GM12878 (cell line): Measurements from ENCODE around the gene ZNF431. TPM values are rescaled to one million over a fixed set of nuclear protein-coding genes. Genes with fewer than 3 reads are reported as not detected.

Experiments used
- ATAC-seq: fragments of 200-7000 bp; cut with Tn5 transposase; 3 replicates; pipeline ENCODE4 v1.9.1; 2020; ENCODE audit warnings: mild to moderate bottlenecking, moderate library complexity
- BruUV-seq: library from RNA; stranded (reverse); fragments of 400-500 nt; replicated peaks from 2 replicates; lab custom pipeline; 2021; lab: Mats Ljungman, UMichigan
- CTCF ChIA-PET: fragments of 300-600 bp; sonication (Branson Sonifier 250); formaldehyde crosslinking; extraction: SDS; loops from one replicate; lab custom pipeline; 2021; ENCODE audit warnings: inconsistent platforms; lab: Yijun Ruan, JAX
- POLR2A ChIA-PET: fragments of 350-600 bp; formaldehyde crosslinking; extraction: SDS; loops from one replicate; lab custom pipeline; 2021; ENCODE audit warnings: inconsistent platforms; lab: Charles Lee
- RAD21 ChIA-PET: fragments of 300-600 bp; sonication (Branson Sonifier 250); formaldehyde crosslinking; loops from one replicate; lab custom pipeline; 2023; ENCODE audit warnings: antibody characterized with exemption; ENCODE audit not compliant: unreplicated experiment; lab: Charles Lee
- SMC1A ChIA-PET: fragments of 300-600 bp; sonication (Branson Sonifier 250); formaldehyde crosslinking; loops from one replicate; lab custom pipeline; 2023; ENCODE audit not compliant: unreplicated experiment, uncharacterized antibody; lab: Charles Lee
- DNase-seq: peaks from one replicate; pipeline ENCODE4 v3.0.0-alpha.2; 2011; ENCODE audit warnings: low read depth, low spot score
- FAIRE-seq: peaks from 3 replicates; lab custom pipeline; 2011; peaks lifted over from hg19 to GRCh38; lab: Jason Lieb, UNC
- H2AFZ ChIP-seq: 2 replicates; pipeline ENCODE4 v1.6.0; 2011; ENCODE audit warnings: low read depth, low read length, control low read depth; ENCODE audit not compliant: control insufficient read depth
- H3K27ac ChIP-seq: 2 replicates; pipeline ENCODE4 v1.5.1; 2011; ENCODE audit warnings: control low read depth; ENCODE audit not compliant: control insufficient read depth, insufficient read depth
- H3K27me3 ChIP-seq, 2 experiments: replicated peaks in 1 of 2; 2 replicates each; pipeline versions ENCODE4 v1.6.0 to v1.6.1; 2011; ENCODE audit warnings: low read length in 1 of 2; ENCODE audit not compliant: control insufficient read depth in 2 of 2, insufficient read depth in 2 of 2
- H3K36me3 ChIP-seq, 2 experiments: 2 replicates each; pipeline ENCODE4 v1.5.1; 2011; ENCODE audit warnings: low read length in 1 of 2; ENCODE audit not compliant: control insufficient read depth in 2 of 2, insufficient read depth in 2 of 2
- H3K4me1 ChIP-seq: 2 replicates; pipeline ENCODE4 v1.6.1; 2011; ENCODE audit warnings: mild to moderate bottlenecking, low read length, moderate library complexity, mixed read lengths; ENCODE audit not compliant: control insufficient read depth, insufficient read depth
- H3K4me2 ChIP-seq: 2 replicates; pipeline ENCODE4 v1.6.0; 2011; ENCODE audit warnings: control low read depth; ENCODE audit not compliant: control insufficient read depth, insufficient read depth
- H3K4me3 ChIP-seq: fragments of 200-600 bp; sonication (generic); 2 replicates; pipeline ENCODE4 v1.5.1; 2016
- H3K79me2 ChIP-seq: 2 replicates; pipeline ENCODE4 v1.6.0; 2011; ENCODE audit warnings: low read length; ENCODE audit not compliant: control insufficient read depth, insufficient read depth
- H3K9ac ChIP-seq: 2 replicates; pipeline ENCODE4 v1.8.0; 2011; ENCODE audit warnings: low read length, control low read depth, mixed read lengths; ENCODE audit not compliant: control insufficient read depth, insufficient read depth
- H3K9me3 ChIP-seq: replicated peaks from 3 replicates; pipeline ENCODE4 v1.5.1; 2011; ENCODE audit warnings: mild to moderate bottlenecking, low read length; ENCODE audit not compliant: control insufficient read depth, insufficient read depth
- H4K20me1 ChIP-seq: 2 replicates; pipeline ENCODE4 v1.6.0; 2011; ENCODE audit not compliant: control insufficient read depth, insufficient read depth
- BRCA1 ChIP-seq: IDR thresholded peaks from 2 replicates; pipeline ENCODE4 v1.6.1; 2011; ENCODE audit warnings: low read depth, low read length, improper control_type of control experiment
- CUX1 ChIP-seq: IDR thresholded peaks from 2 replicates; pipeline ENCODE4 v1.6.1; 2012; ENCODE audit warnings: improper control_type of control experiment, low read depth, low read length; ENCODE audit not compliant: insufficient replicate concordance
- ELK1 ChIP-seq: IDR thresholded peaks from 2 replicates; pipeline ENCODE4 v1.6.1; 2012; ENCODE audit warnings: low read depth, low read length, improper control_type of control experiment
- IKZF1 ChIP-seq: fragments of 450-650 bp; conservative IDR thresholded peaks from 2 replicates; pipeline ENCODE4 v1.6.1; 2017; ENCODE audit warnings: antibody characterized with exemption, mild to moderate bottlenecking
- MXI1 ChIP-seq: fragments of 150-350 bp; IDR thresholded peaks from 2 replicates; pipeline ENCODE4 v1.6.1; 2011; ENCODE audit warnings: low read depth, mild to moderate bottlenecking, inconsistent platforms, low read length, improper control_type of control experiment
- NR2C2 ChIP-seq: IDR thresholded peaks from 2 replicates; pipeline ENCODE4 v1.6.1; 2011; ENCODE audit warnings: borderline replicate concordance, low read depth; ENCODE audit not compliant: control insufficient read depth, insufficient read length
- PAX5 ChIP-seq: IDR thresholded peaks from 2 replicates; pipeline ENCODE4 v1.6.1; 2011; ENCODE audit warnings: low read depth, low read length, borderline replicate concordance
- SP1 ChIP-seq: IDR thresholded peaks from one replicate; pipeline ENCODE4 v1.6.1; 2011; ENCODE audit warnings: low read depth, low read length
- TARDBP ChIP-seq: IDR thresholded peaks from 2 replicates; pipeline ENCODE4 v1.6.1; 2016; ENCODE audit warnings: borderline replicate concordance
- WGBS: methylation state at CpG from one replicate; pipeline ENCODE4 v1.1.6; 2016; ENCODE audit warnings: low lambda C conversion rate; ENCODE audit not compliant: insufficient replicate concordance, insufficient coverage; ENCODE audit errors: missing lambda C conversion rate; 5-methylcytosine and 5-hydroxymethylcytosine counted together
- in situ Hi-C: fragments of 300-500 bp; cut with MboI; formaldehyde crosslinking; loops from 9 replicates; pipeline ENCODE4 v1.14.3; 2018; ENCODE audit warnings: mixed read lengths
- intact Hi-C: fragments of 100-400 bp; cut with micrococcal nuclease; formaldehyde crosslinking; loops from one replicate; pipeline ENCODE4 v1.14.2; 2022; ENCODE audit not compliant: unreplicated experiment
- polyA plus RNA-seq, 11 experiments: library from polyadenylated mRNA; depleted of rRNA in 4 of 11; unstranded in 6 of 11; stranded (reverse) in 5 of 11; fragments of >200 nt; fragmentation: Nextera tagmentation in 4 of 11; fragmentation: Illumina TruSeq in 1 of 11; extraction: Ambion mirVana in 4 of 11; extraction: Trizol in 1 of 11; gene quantifications; 1 replicate in 1 of 11; 2 replicates in 10 of 11; pipeline versions ENCODE4 v1.2.1 to v1.2.3, GENCODE V29; 2011 to 2016; ENCODE audit warnings: inconsistent platforms in 2 of 11, missing spikeins in 2 of 11, low read depth in 1 of 11
- small RNA-seq: library from RNA; depleted of rRNA; stranded (forward); fragments of <200 nt; gene quantifications from one replicate; pipeline ENCODE3, GENCODE V24; 2014
- total RNA-seq, 4 experiments: library from RNA; depleted of rRNA in 3 of 4; stranded (reverse); fragments of >200 nt in 3 of 4; fragmentation: Illumina TruSeq in 1 of 4; extraction: Trizol in 1 of 4; gene quantifications; 2 replicates each; pipeline versions ENCODE4 v1.2.1 to v1.2.3, GENCODE V29; 2013 to 2021

ZNF431 gene
- total and polyA plus RNA-seq, 10 of the 15 experiments (the other 5 are each of a cell fraction or from before 2014, with no cell fraction given) = 2.5 to 18.7 (median 10.0) TPM

GRCh38 chr19:21238670-21239069 is 96.8 kb downstream of the ZNF431 start:
- ChIA-PET RAD21 (no interaction called here), POLR2A (no interaction called here)
- TF ChIP-seq SP1 (no peak), NR2C2 (no peak), IKZF1 (no peak), CUX1 (no peak), ELK1 (no peak), MXI1 (no peak), BRCA1 (no peak), TARDBP (no peak), PAX5 (no peak)

More at GRCh38 chr19:21238670-21239069, 96.8 kb downstream of the ZNF431 start:
- Histone ChIP-seq H3K9ac (no peak overlapping the region), H3K4me2 (no peak overlapping the region), H3K36me3 (no peaks in the 10 kb centered on the region), H3K27ac (no peak overlapping the region), H4K20me1 (no peaks in the 10 kb centered on the region), H3K4me3 (no peak overlapping the region), H3K9me3 (no peaks in the 10 kb centered on the region; the same call in 2 of the 3 replicates), H3K4me1 (no peaks in the 10 kb centered on the region), H3K79me2 (no peaks in the 10 kb centered on the region), H3K27me3 (no peaks in the 10 kb centered on the region), H2AFZ (no peak overlapping the region)
- intact Hi-C loops = no loop called here
- CTCF ChIA-PET = no interaction called here
- no peak for FAIRE-seq
- no peak for DNase-seq
- 25% methylated on average over 2 of the region's 2 CpGs for WGBS
- SMC1A ChIA-PET = no interaction called here
- in situ Hi-C loops = no loop called here
- no peak for ATAC-seq
- no TSS peak for BruUV-seq

Small RNA genes lying within 50 kb of the gene (small RNA-seq; reads per million reads assigned to genes)
- gene RNA5SP469 = 0.27 reads per million

Other genes with a start within 250 kb of the ZNF431 start
- 23.9 and 25.2 TPM in 2 replicates for gene ZNF85, start 218.8 kb upstream of the ZNF431 start, total RNA-seq (2014; rRNA removed)
- gene ZNF85, start 218.8 kb upstream of the ZNF431 start, total RNA-seq (2014; rRNA removed; fragmentation: Illumina TruSeq; extraction: Trizol) = 23.5 and 25.5 TPM in 2 replicates
- gene ZNF85, start 218.8 kb upstream of the ZNF431 start, total RNA-seq (2021) = 12.6 and 17.0 TPM in 2 replicates
- 19.8 and 26.2 TPM in 2 replicates for gene ZNF85, start 218.8 kb upstream of the ZNF431 start, polyA plus RNA-seq (2011; rRNA removed)
- gene ZNF85, start 218.8 kb upstream of the ZNF431 start, polyA plus RNA-seq (2014; fragmentation: Illumina TruSeq; extraction: Trizol) = 17.2 and 22.9 TPM in 2 replicates
- gene ZNF85, start 218.8 kb upstream of the ZNF431 start, polyA plus RNA-seq (2014; fragmentation: Nextera tagmentation; extraction: Ambion mirVana) = 10 to 100 TPM; 25.8 to 31.7 TPM
- gene ZNF85, start 218.8 kb upstream of the ZNF431 start, polyA plus RNA-seq (2014; rRNA removed) = 17.2 and 26.2 TPM in 2 replicates
- gene ZNF85, start 218.8 kb upstream of the ZNF431 start, polyA plus RNA-seq (2016; fragmentation: Nextera tagmentation; extraction: Ambion mirVana) = 10 to 100 TPM; 19.5 to 21.9 TPM
- 11.0 and 11.8 TPM in 2 replicates for gene ZNF430, start 121.4 kb upstream of the ZNF431 start, total RNA-seq (2014; rRNA removed)
- gene ZNF430, start 121.4 kb upstream of the ZNF431 start, total RNA-seq (2014; rRNA removed; fragmentation: Illumina TruSeq; extraction: Trizol) = 19.0 TPM in 2 replicates
- 12.6 TPM in 2 replicates for gene ZNF430, start 121.4 kb upstream of the ZNF431 start, total RNA-seq (2021)
- gene ZNF430, start 121.4 kb upstream of the ZNF431 start, polyA plus RNA-seq (2011; rRNA removed) = 18.0 and 23.6 TPM in 2 replicates
- 11.5 and 16.0 TPM in 2 replicates for gene ZNF430, start 121.4 kb upstream of the ZNF431 start, polyA plus RNA-seq (2014; fragmentation: Illumina TruSeq; extraction: Trizol)
- 1 to 10 TPM; 4.6 to 6.0 TPM for gene ZNF430, start 121.4 kb upstream of the ZNF431 start, polyA plus RNA-seq (2014; fragmentation: Nextera tagmentation; extraction: Ambion mirVana)
- 5.6 and 7.0 TPM in 2 replicates for gene ZNF430, start 121.4 kb upstream of the ZNF431 start, polyA plus RNA-seq (2014; rRNA removed)
- 10 to 100 TPM; 13.4 to 15.8 TPM for gene ZNF430, start 121.4 kb upstream of the ZNF431 start, polyA plus RNA-seq (2016; fragmentation: Nextera tagmentation; extraction: Ambion mirVana)
- 10.7 and 12.0 TPM in 2 replicates for gene ZNF714, start 59.8 kb upstream of the ZNF431 start, total RNA-seq (2014; rRNA removed)
- 10.3 and 12.3 TPM in 2 replicates for gene ZNF714, start 59.8 kb upstream of the ZNF431 start, total RNA-seq (2014; rRNA removed; fragmentation: Illumina TruSeq; extraction: Trizol)
- gene ZNF714, start 59.8 kb upstream of the ZNF431 start, total RNA-seq (2021) = 7.6 and 7.7 TPM in 2 replicates
- gene ZNF714, start 59.8 kb upstream of the ZNF431 start, polyA plus RNA-seq (2011; rRNA removed) = 13.2 and 22.3 TPM in 2 replicates
- gene ZNF714, start 59.8 kb upstream of the ZNF431 start, polyA plus RNA-seq (2014; fragmentation: Illumina TruSeq; extraction: Trizol) = 9.4 and 10.7 TPM in 2 replicates
- 1 to 10 TPM; 4.9 to 5.1 TPM for gene ZNF714, start 59.8 kb upstream of the ZNF431 start, polyA plus RNA-seq (2014; fragmentation: Nextera tagmentation; extraction: Ambion mirVana)
- gene ZNF714, start 59.8 kb upstream of the ZNF431 start, polyA plus RNA-seq (2014; rRNA removed) = 5.2 and 6.3 TPM in 2 replicates
- 10 to 100 TPM in 1 of 2 experiments, 1 to 10 TPM in 1; 8.7 to 11.9 TPM for gene ZNF714, start 59.8 kb upstream of the ZNF431 start, polyA plus RNA-seq (2016; fragmentation: Nextera tagmentation; extraction: Ambion mirVana)
- gene ZNF708, start 187.4 kb downstream of the ZNF431 start, total RNA-seq (2014; rRNA removed) = 9.6 and 11.9 TPM in 2 replicates
- gene ZNF708, start 187.4 kb downstream of the ZNF431 start, total RNA-seq (2014; rRNA removed; fragmentation: Illumina TruSeq; extraction: Trizol) = 15.9 and 18.1 TPM in 2 replicates
- 8.6 and 9.9 TPM in 2 replicates for gene ZNF708, start 187.4 kb downstream of the ZNF431 start, total RNA-seq (2021)
- gene ZNF708, start 187.4 kb downstream of the ZNF431 start, polyA plus RNA-seq (2011; rRNA removed) = 10.6 and 19.9 TPM in 2 replicates
- 11.7 and 14.9 TPM in 2 replicates for gene ZNF708, start 187.4 kb downstream of the ZNF431 start, polyA plus RNA-seq (2014; fragmentation: Illumina TruSeq; extraction: Trizol)
- gene ZNF708, start 187.4 kb downstream of the ZNF431 start, polyA plus RNA-seq (2014; fragmentation: Nextera tagmentation; extraction: Ambion mirVana) = 1 to 10 TPM; 2.7 to 2.9 TPM
- 7.0 and 7.1 TPM in 2 replicates for gene ZNF708, start 187.4 kb downstream of the ZNF431 start, polyA plus RNA-seq (2014; rRNA removed)
- 1 to 10 TPM; 4.6 to 7.0 TPM for gene ZNF708, start 187.4 kb downstream of the ZNF431 start, polyA plus RNA-seq (2016; fragmentation: Nextera tagmentation; extraction: Ambion mirVana)
- gene ZNF738, start 217.0 kb downstream of the ZNF431 start, total RNA-seq (2014; rRNA removed) = 14.9 and 18.7 TPM in 2 replicates
- gene ZNF738, start 217.0 kb downstream of the ZNF431 start, total RNA-seq (2014; rRNA removed; fragmentation: Illumina TruSeq; extraction: Trizol) = 17.4 and 19.0 TPM in 2 replicates
- 11.4 and 11.6 TPM in 2 replicates for gene ZNF738, start 217.0 kb downstream of the ZNF431 start, total RNA-seq (2021)
- gene ZNF738, start 217.0 kb downstream of the ZNF431 start, polyA plus RNA-seq (2011; rRNA removed) = 29.4 and 38.5 TPM in 2 replicates
- 21.0 and 26.0 TPM in 2 replicates for gene ZNF738, start 217.0 kb downstream of the ZNF431 start, polyA plus RNA-seq (2014; fragmentation: Illumina TruSeq; extraction: Trizol)
- gene ZNF738, start 217.0 kb downstream of the ZNF431 start, polyA plus RNA-seq (2014; fragmentation: Nextera tagmentation; extraction: Ambion mirVana) = 10 to 100 TPM; 13.4 to 15.2 TPM
- 18.0 and 20.5 TPM in 2 replicates for gene ZNF738, start 217.0 kb downstream of the ZNF431 start, polyA plus RNA-seq (2014; rRNA removed)
- gene ZNF738, start 217.0 kb downstream of the ZNF431 start, polyA plus RNA-seq (2016; fragmentation: Nextera tagmentation; extraction: Ambion mirVana) = 10 to 100 TPM; 11.9 to 14.8 TPM